A204.1 (cell line): ENCODE results near the gene LBX1.

Experiments
- FAIRE-seq: peaks from 2 replicates; lab custom pipeline; 2012; peaks lifted over from hg19 to GRCh38; lab: Jason Lieb, UNC

LBX1 gene

GRCh38 chr10:101229266-101230182 is at the start of gene LBX1:
Gene LBX1, minus strand, starts transcription at chr10:101229463. Its CDS starts 648 bp downstream, at chr10:101228815.
- no peak for FAIRE-seq

- FAIRE-seq, result no peak
Observed at GRCh38 chr10:101273741-101274140, 44.5 kb upstream of the LBX1 start.

- no peak for FAIRE-seq
Observed at GRCh38 chr10:101273330-101273729, 44.1 kb upstream of the LBX1 start.

GRCh38 chr10:101272229-101272868 is 43.1 kb upstream of the LBX1 start:
- FAIRE-seq, result peak; percentile 63

GRCh38 chr10:101270763-101271162 is 41.5 kb upstream of the LBX1 start:
- no peak for FAIRE-seq

- FAIRE-seq, result no peak
Observed at GRCh38 chr10:101267776-101268175, 38.5 kb upstream of the LBX1 start.

- FAIRE-seq, result no peak
Observed at GRCh38 chr10:101267290-101267680, 38.0 kb upstream of the LBX1 start.

GRCh38 chr10:101266381-101267289 is 37.4 kb upstream of the LBX1 start:
- FAIRE-seq, result no peak

- FAIRE-seq, result no peak
Observed at GRCh38 chr10:101263150-101263752, 34.0 kb upstream of the LBX1 start.

- FAIRE-seq, result no peak
Observed at GRCh38 chr10:101262147-101262546, 32.9 kb upstream of the LBX1 start.

GRCh38 chr10:101261702-101262101 is 32.4 kb upstream of the LBX1 start:
- FAIRE-seq, result no peak

- no peak for FAIRE-seq
Observed at GRCh38 chr10:101260764-101261481, 31.7 kb upstream of the LBX1 start.

GRCh38 chr10:101258179-101258885 is 29.1 kb upstream of the LBX1 start:
- FAIRE-seq, result no peak

- no peak for FAIRE-seq
Observed at GRCh38 chr10:101257491-101257890, 28.2 kb upstream of the LBX1 start.

GRCh38 chr10:101257084-101257483 is 27.8 kb upstream of the LBX1 start:
- FAIRE-seq, result no peak

GRCh38 chr10:101256387-101256786 is 27.1 kb upstream of the LBX1 start:
- no peak for FAIRE-seq

GRCh38 chr10:101250136-101250535 is 20.9 kb upstream of the LBX1 start:
- FAIRE-seq, result no peak

GRCh38 chr10:101249171-101249581 is 19.9 kb upstream of the LBX1 start:
- FAIRE-seq, result no peak

- FAIRE-seq, result no peak
Observed at GRCh38 chr10:101246639-101247038, 17.4 kb upstream of the LBX1 start.

GRCh38 chr10:101244321-101245050 is 15.2 kb upstream of the LBX1 start:
- no peak for FAIRE-seq
